Stimulated activated CD8-positive, alpha-beta memory T cell treated with anti-CD3 and anti-CD28 coated beads, Interleukin-7, amount 100 ng/mL, for 1 hour (primary cell): ENCODE data around the gene UBAC1.
A peak's percentile ranks its signal among the peaks of the same experiment; 100 is the strongest.
"Not testable (repeated sequence)": the region's sequence is repeated elsewhere in the genome, so short reads cannot be mapped to it uniquely, and the experiment has no call there.

Experiments
- DNase-seq, 2 donors: peaks; one replicate each; pipeline ENCODE4 v3.0.0-alpha.2; 2020; ENCODE audit warnings: low read depth in 2 of 2

The UBAC1 gene

GRCh38 chr9:135921749-135922310 lies 39.3 kb downstream of the UBAC1 start:
- DNase-seq, result no peak

GRCh38 chr9:135920973-135921585 lies 40.1 kb downstream of the UBAC1 start:
- no peak for DNase-seq

- DNase-seq, result no peak
These were observed 40.8 kb downstream of the UBAC1 start for GRCh38 chr9:135920256-135920930.

GRCh38 chr9:135919318-135919890 lies 41.8 kb downstream of the UBAC1 start:
- no peak for DNase-seq

- DNase-seq, result not testable (repeated sequence)
These were observed 44.9 kb downstream of the UBAC1 start for GRCh38 chr9:135916227-135916626.

GRCh38 chr9:135914921-135915320 lies 46.3 kb downstream of the UBAC1 start:
- no peak for DNase-seq

GRCh38 chr9:135911233-135911632 lies 49.9 kb downstream of the UBAC1 start:
- DNase-seq, result not testable (repeated sequence)

GRCh38 chr9:135910757-135911156 lies 50.4 kb downstream of the UBAC1 start:
- DNase-seq, result no peak

GRCh38 chr9:135910216-135910615 lies 51.0 kb downstream of the UBAC1 start:
- DNase-seq, result no peak

- no peak for DNase-seq
These were observed 51.8 kb downstream of the UBAC1 start for GRCh38 chr9:135909371-135909770.

GRCh38 chr9:135908754-135909204 lies 52.4 kb downstream of the UBAC1 start:
- DNase-seq, result no peak

- DNase-seq, result no peak
These were observed 53.0 kb downstream of the UBAC1 start for GRCh38 chr9:135908093-135908753.

- DNase-seq, result peak; percentile 92 to 94
These were observed 53.6 kb downstream of the UBAC1 start, which contains the start of gene CAMSAP1 for GRCh38 chr9:135907431-135908092. Gene CAMSAP1 (minus strand): TSS chr9:135907546. CDS start chr9:135907159, 387 bp downstream.

GRCh38 chr9:135907006-135907430 lies 54.2 kb downstream of the UBAC1 start:
- DNase-seq, result no peak

- DNase-seq, result no peak
These were observed 54.7 kb downstream of the UBAC1 start for GRCh38 chr9:135906291-135907005.

- no peak for DNase-seq
These were observed 55.6 kb downstream of the UBAC1 start for GRCh38 chr9:135905380-135906258.

GRCh38 chr9:135903786-135904520 lies 57.2 kb downstream of the UBAC1 start:
- DNase-seq, result no peak

- no peak for DNase-seq
These were observed 57.9 kb downstream of the UBAC1 start for GRCh38 chr9:135903358-135903656.

- DNase-seq, result no peak
These were observed 58.4 kb downstream of the UBAC1 start for GRCh38 chr9:135902655-135903357.
